HPDE6-E6E7 (cell line): ENCODE measurements around the gene THOP1.
A peak's percentile ranks its signal among the peaks of the same experiment; 100 is the strongest.
"Not testable (repeated sequence)": the region's sequence is repeated elsewhere in the genome, so short reads cannot be mapped to it uniquely, and the experiment has no call there.

Experiments
- DNase-seq: peaks from one replicate; pipeline ENCODE4 v3.0.0; 2011; ENCODE audit warnings: missing footprints; ENCODE audit errors: extremely low spot score

The THOP1 gene

GRCh38 chr19:2782936-2783780 lies 2.1 kb upstream of the THOP1 start, which contains the start of gene SGTA:
Gene SGTA, minus strand, starts transcription at chr19:2783273. Its CDS starts 14,205 bp downstream, at chr19:2769068.
- peak; percentile 97 for DNase-seq

- no peak for DNase-seq
Measured at GRCh38 chr19:2783781-2784145, 1.5 kb upstream of the THOP1 start.

GRCh38 chr19:2787115-2787514 lies 1.8 kb downstream of the THOP1 start:
- no peak for DNase-seq

DNA sequence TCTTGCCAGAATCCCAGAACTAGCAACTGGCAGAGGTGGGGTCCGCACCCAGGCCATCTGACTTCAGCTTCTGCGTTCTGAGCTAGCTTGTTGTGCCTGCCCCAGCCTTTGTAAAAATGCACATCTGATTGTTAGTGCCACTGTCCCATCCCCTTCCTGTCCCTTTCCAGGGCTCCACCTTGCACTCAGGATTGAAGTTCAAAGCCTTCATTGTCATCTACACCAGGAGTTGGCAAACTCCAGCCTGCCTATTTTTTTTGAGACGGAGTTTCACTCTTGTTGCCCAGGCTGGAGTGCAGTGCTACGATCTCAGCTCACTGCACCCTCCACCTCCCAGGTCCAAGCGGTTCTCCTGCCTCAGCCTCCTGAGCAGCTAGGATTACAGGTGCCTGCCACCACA lies 2.9 kb downstream of the THOP1 start:
- no peak for DNase-seq

- DNase-seq = no peak
Measured at GRCh38 chr19:2790194-2790556, 4.9 kb downstream of the THOP1 start.

- DNase-seq = no peak
Measured at GRCh38 chr19:2790557-2791271, 5.4 kb downstream of the THOP1 start.

GRCh38 chr19:2791440-2791839 lies 6.1 kb downstream of the THOP1 start:
- no peak for DNase-seq

DNA sequence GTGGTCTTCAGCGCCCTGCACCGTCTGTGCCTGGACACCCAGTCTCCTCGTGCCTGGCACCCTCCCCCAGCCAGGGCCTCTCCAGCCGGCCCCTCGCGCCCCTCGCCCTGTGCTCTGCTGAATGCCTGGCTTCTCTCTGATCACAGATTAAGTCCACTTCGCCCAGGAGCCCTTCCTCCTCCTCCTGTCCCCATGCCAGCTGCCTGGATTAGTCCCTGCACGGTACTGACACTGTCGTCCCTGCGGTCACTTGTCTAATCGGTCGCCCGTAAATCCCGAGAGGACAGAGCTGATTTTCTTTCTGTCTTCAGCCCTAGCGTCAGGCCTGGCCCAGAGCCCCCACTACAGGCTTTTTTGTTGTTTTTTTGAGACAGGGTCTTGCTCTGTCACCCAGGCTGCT lies 6.6 kb downstream of the THOP1 start:
- no peak for DNase-seq

- not testable (repeated sequence) for DNase-seq
Measured at GRCh38 chr19:2792666-2793065, 7.4 kb downstream of the THOP1 start.

- no peak for DNase-seq
Measured at GRCh38 chr19:2793126-2793525, 7.8 kb downstream of the THOP1 start.

DNA sequence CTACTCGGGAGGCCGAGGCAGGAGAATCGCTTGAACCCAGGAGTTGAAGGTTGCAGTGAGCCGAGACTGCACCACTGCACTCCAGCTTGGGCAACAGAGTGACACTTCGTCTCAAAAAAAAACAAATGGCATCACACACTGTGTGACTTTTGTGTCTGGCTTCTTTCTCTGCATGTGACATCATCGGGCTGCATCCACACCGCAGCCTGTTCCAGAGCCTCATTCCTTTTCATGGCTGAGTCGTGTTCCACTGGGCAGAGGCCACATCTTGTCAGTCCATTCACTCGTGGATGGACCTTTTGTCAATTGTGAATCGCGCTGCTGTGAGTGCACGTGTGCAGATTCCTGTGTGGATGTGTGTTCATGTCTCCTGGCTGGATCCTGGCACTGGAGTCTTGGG lies 8.3 kb downstream of the THOP1 start:
- DNase-seq = no peak

GRCh38 chr19:2795827-2796658 lies 10.7 kb downstream of the THOP1 start:
- DNase-seq = no peak

DNA sequence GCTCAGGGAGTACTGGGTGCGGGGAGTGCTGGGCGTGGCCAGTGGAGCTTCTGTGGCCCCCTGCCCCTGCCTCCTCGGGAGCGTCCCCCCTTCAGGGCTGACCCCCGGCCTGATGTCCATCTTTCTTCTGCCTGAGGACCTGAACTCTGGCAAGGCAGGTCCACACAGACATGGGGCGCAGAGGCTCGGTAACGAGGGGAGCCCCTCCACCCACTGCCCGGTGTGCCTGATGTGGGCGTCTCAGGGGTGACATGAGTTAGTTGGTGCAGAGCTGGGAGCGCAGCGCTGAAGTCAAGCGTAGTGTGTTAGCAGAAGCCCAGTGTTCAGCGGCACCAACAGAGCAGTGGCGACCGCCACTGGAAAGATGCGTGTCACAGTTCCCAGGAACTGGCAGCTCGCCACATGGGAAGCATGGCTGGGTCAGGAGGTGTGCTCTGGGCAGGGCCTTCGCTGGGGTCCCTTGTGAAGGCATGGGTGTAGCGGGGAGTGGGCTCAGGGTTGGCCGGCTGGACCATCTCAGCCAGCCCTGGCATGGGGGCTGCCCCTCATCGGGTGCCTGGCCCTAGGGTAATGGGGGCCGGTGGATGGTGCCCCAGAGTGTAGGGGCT lies 11.5 kb downstream of the THOP1 start:
- no peak for DNase-seq

GRCh38 chr19:2797280-2797679 lies 12.0 kb downstream of the THOP1 start:
- no peak for DNase-seq

DNA sequence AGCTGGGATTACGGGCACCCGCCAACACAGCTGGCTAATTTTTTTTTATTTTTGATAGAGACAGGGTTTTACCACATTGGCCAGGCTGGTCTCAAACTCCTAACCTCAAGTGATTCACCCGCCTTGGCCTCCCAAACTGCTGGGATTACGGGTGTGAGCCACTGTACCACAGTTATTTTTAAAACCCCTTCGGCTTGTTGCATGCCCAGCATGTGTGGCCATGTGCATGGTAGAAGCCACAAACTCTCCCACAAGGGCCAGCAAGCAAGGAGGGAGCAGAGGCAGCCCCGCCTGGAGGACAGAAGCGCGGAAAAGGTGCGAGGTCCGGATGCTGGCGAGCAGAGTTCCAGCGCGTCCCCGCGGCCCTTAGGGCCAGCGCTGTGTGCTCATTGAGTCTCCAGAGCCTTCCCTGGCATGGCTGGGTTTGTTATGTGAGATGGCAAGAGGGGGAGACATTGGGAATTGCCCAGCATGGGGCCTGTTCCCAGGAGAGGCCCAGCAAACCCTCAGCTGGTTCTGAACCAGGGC lies 12.9 kb downstream of the THOP1 start:
- DNase-seq = no peak

- no peak for DNase-seq
Measured at GRCh38 chr19:2798733-2799132, 13.4 kb downstream of the THOP1 start.

DNA sequence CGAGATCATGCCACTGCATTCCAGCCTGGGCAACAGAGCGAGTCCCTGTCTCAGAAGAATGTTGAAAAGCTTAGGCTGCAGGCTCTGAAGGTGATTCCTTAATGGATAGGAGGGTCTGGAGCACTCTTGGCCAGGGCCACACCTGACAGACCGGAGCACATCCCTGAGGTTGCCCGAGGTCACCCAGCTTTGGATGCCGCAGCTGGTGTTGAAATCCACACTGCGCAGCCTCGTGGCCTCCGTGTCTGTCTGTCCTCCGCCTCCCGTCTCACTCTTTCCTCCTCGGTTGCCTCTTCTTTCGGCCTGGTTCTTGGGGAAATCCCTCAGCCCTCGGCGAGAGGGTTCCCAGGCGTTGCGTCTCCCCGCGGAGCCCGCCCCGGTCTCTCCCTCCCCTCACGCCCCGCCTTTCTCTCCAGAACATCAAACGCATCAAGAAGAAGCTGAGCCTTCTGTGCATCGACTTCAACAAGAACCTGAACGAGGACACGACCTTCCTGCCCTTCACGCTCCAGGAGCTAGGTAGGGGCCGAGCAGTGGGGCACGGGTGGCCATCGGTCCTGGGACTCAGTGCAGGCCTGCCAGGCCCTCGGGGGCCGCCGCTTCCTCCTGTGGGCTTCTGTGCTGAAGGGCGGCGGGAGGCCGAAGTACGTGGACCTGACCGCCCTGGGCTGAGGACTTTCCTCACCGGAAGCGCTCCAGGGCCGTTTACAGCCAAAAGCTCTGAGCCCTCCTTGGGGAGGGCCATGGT lies 14.1 kb downstream of the THOP1 start:
- DNase-seq = no peak

DNA sequence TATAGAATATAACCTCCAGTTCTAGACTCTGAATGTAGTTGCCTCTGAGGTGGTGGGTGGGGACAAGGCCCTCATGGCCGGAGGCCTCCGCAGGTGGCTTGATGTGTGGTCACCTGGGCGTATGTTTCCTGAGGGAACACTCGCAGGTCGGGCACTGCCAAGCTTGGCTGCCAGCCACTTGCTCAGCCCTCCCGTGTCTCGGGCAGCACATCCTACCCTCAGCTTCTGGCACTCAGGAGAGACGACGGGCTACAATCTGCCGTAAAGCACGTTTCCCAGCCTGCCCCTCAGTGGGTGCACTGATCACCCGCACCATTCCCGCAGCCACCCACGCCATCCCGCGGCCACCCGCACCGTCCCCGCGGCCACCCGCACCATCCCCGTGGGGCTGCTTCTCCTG lies 15.2 kb downstream of the THOP1 start:
- DNase-seq = no peak

- DNase-seq = no peak
Measured at GRCh38 chr19:2802826-2803225, 17.5 kb downstream of the THOP1 start.

GRCh38 chr19:2803486-2804155 lies 18.3 kb downstream of the THOP1 start:
- no peak for DNase-seq
